NOMO-1 treated with DMSO at 0.1 percent for 48 hours (cell line): ENCODE data around the gene VGF.
"Not testable (repeated sequence)": the region's sequence is repeated elsewhere in the genome, so short reads cannot be mapped to it uniquely, and the experiment has no call there.

Experiments used
- DNase-seq: peaks from one replicate; lab custom pipeline; 2025; ENCODE audit not compliant: unreplicated experiment; lab: John Stamatoyannopoulos, UW

Gene VGF

DNA sequence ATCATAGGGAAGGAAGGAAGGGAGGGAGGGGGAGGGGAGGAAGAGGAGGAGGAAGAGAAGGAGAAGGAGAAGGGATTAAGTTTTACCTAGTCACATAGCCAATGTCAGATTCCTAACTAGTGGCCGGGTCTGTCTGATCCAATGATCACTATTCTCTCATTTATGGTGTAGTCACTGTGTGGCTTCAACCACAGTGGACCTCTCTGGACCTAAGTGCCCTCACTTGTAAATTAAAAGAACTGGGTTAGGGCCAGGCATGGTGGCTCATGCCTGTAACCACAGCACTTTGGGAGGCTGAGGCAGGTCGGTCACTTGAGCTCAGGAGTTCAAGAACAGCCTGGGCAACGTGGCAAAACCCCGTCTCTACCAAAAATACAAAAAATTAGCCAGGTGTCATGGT is 45.1 kb downstream of the VGF start:
- no peak for DNase-seq

DNA sequence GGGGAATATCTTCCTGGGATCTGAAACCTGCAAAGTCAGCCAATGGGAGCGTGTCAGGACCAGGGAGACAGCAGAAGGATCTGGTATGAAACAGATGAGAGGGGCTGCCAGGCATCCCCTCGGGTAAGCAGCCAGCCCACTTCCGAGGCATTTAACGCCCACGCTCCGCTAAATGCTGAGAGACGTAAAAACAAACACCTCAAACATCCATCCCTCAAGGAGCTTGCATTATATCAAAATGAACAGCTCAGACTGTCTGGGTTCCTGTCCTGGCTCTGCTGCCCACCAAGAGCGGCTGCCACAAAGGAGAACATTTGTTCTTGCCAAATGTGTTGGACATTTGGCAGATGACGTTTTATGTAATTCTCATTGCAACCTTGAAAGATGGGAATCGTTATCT is 45.5 kb downstream of the VGF start:
- no peak for DNase-seq

- no peak for DNase-seq
Observed at GRCh38 chr7:101118856-101119255, 46.5 kb downstream of the VGF start.

GRCh38 chr7:101116898-101117297 is 48.5 kb downstream of the VGF start:
- no peak for DNase-seq

DNA sequence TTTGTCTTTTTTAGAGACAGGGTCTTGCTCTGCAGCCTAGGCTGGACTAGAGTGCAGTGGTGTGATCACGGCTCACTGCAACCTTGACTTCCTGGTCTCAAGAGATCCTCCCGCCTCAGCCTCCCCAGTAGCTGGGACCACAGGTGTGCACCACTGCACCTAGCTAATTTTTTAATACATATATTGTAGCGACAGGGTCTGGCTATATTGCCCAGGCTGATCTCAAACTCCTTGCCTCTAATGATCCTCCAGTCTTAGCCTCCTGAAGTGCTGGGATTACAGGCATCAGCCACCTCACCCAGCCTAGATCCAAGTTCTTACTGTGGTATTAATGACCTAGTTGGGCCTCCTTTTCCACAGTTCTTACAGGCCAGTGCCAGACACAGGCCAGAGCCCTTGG is 50.2 kb downstream of the VGF start:
- no peak for DNase-seq

DNA sequence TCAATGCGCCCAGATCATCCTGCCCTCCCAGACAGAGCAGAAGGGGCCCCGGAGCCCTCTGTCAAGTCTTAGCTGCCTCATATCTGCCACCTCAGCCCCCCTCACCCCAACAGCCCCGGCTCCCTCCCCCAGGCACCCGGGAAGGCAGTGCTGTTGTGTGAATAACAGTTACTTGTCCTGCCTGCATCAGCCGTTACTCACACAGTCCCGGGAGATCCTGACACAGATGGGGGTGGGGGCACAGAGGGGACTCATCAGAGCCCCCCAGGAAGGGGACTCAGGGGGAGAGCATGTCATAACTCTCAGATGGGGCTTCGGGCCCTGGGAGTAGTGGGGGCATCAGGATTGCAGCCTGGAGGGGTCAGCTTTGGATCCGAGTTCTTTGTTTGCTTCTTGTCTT is 50.9 kb downstream of the VGF start:
- DNase-seq, result no peak

DNA sequence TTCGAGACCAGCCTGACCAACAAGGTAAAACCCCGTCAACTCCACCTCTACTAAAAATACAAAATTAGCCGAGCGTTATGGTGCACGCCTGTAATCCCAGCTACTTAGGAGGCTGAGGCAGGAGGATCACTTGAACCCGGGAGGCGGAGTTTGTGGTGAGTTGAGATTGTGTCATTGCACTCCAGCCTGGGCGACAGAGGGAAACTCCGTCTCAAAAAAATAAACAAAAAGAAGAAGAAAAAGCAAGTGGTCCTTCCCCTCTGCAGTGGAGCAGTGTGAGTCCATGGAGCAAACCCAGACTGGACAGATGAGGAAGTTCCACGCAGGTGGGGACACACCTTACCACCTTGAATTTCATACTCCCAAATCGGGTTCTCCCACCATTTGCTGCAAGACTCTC is 51.5 kb downstream of the VGF start:
- no peak for DNase-seq

DNA sequence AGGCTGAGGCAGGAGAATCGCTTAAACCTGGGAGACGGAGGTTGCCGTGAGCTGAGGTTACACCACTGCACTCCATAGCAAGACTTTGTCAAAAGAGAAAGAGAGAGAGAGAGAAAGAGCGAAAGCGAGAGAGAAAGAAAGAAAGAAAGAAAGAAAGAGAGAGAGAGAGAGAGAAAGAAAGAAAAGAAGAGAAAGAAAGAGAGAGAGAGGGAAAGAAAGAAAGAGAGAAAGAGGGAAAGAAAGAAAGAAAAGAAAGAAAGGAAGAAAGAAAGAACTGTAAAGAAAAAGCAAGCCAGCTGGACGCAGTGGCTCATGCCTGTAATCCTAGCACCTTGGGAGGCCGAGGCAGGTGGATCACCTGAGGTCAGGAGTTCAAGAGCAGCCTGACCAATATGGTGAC is 52.2 kb downstream of the VGF start:
- DNase-seq, result not testable (repeated sequence)
